Testis (tissue), 2 donors: ENCODE results near the gene CEMIP2.

Experiments used
- POLR2A ChIP-seq: fragments of 450-650 bp; IDR thresholded peaks from one replicate; pipeline ENCODE4 v1.6.1; 2017; ENCODE audit warnings: antibody characterized with exemption, mild to moderate bottlenecking, moderate library complexity
- TF ChIP-seq, protein P1 (sequence below), 3 experiments: fragments of 450-650 bp in 2 of 3; fragments of 200-600 bp in 1 of 3; sonication (generic) in 1 of 3; IDR thresholded peaks; one replicate each; pipeline ENCODE4 v1.5.1; 2016 to 2019; ENCODE audit warnings: antibody characterized with exemption in 3 of 3, mild to moderate bottlenecking in 2 of 3, moderate library complexity in 1 of 3

DNA sequence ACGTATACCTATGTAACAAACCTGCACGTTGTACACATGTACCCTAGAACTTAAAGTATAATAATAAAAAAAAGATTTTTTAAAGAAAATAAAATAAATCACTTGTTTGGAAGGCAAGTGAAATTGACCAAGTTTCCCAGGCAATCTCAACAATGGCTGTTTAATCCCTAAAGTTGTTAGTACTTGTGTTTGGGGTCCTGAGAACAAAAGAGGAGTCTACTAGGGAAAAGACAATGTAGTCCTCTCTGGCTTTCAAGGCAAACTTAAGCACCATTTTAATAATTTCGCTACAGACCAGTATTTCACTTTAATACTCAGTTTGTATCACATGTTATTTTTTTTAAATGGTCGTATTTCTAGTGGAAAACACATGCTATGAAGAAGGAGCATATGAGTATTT is 14.2 kb downstream of the CEMIP2 start:
- no peak for TF ChIP-seq POLR2A
- TF ChIP-seq, protein P1, sequence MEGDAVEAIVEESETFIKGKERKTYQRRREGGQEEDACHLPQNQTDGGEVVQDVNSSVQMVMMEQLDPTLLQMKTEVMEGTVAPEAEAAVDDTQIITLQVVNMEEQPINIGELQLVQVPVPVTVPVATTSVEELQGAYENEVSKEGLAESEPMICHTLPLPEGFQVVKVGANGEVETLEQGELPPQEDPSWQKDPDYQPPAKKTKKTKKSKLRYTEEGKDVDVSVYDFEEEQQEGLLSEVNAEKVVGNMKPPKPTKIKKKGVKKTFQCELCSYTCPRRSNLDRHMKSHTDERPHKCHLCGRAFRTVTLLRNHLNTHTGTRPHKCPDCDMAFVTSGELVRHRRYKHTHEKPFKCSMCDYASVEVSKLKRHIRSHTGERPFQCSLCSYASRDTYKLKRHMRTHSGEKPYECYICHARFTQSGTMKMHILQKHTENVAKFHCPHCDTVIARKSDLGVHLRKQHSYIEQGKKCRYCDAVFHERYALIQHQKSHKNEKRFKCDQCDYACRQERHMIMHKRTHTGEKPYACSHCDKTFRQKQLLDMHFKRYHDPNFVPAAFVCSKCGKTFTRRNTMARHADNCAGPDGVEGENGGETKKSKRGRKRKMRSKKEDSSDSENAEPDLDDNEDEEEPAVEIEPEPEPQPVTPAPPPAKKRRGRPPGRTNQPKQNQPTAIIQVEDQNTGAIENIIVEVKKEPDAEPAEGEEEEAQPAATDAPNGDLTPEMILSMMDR (IDR thresholded peaks at IDR 0.05) = no peak
